Measurements from ENCODE around the gene TOMM40L.
"Not testable (repeated sequence)": the region's sequence is repeated elsewhere in the genome, so short reads cannot be mapped to it uniquely, and the experiment has no call there.

Gene TOMM40L

DNA sequence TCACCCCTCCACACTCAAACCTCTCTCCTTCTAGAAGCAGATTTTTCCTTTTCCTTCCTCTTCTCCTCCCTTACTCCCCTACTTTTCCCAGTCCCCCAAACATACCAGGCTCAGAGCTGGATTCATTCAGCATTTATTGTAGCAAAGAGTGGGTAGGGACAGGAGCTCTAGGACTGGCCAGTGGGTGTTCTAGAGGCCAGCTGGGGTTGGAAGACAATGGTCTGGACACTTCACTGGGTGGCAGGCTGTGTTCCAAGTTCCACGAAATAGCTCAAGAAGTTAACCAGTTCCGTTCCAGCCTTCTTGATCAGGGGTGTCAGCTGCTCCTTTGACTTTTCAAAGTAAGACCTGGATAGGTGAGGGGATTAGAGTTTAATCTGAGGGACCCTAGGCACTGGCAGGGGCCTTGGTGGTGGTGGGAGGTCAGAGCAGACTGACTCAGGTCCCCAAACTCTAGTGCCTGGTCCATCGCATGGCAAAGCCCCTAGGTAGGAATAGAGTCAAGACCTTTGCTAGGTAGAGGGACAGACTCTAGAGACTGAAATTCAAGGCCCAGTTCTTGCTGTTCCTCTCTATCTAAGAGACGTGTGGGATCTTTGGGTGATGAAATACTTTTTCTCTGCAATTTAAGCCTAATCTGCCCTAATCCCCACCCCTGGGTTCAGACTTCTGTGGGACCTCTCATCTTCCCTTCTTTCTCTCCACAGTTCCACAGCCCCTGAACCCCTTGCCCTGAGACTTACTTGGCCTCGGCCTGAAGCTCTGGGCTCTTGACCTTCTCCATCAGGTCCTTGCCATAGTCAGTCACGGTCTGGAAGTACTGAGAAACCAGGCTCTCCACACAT, 3.5 kb upstream of the TOMM40L start:
- no peak for DNase-seq

DNA sequence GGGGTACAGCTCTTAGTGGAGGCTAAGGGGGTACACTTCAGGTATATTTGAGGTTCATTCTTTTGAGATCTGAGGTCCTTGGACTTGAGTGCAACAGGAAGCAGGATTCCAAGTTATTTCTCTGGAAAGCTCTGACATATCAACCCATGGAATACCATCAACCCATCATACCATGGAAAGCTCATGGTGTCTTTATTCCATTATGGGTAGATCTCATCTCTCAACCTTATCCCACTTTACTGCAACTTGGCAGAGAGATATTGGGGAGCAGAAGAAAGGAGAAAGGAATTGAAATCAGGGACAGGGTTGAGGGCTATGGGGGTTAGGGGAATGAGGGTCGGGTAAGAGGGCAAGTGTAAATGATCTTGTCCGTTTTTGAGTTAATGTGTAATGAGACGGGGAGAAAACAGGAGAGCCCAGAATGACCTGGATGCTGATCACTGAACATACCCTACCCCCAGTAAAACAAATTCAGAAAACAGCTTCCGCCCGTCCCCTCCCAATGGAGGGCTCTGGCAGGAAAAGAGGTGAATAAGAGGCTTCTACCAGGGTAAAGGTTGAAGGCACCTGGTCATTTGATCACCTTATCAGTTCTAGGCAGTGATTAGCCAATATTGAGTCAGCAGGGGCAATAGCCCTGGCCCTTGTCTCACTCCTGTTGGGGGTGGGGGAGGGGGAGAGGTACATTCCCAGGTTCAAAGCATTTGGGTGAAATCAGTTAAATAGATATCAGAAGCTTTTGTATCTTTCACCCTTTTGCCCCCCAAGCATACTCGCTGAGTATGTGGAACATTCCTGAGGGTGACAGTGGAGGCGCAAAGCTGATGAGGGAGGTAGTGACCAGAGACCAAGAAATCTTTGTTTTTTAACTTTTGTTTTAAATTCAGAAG, 1.8 kb upstream of the TOMM40L start:
- DNase-seq: no peak

DNA sequence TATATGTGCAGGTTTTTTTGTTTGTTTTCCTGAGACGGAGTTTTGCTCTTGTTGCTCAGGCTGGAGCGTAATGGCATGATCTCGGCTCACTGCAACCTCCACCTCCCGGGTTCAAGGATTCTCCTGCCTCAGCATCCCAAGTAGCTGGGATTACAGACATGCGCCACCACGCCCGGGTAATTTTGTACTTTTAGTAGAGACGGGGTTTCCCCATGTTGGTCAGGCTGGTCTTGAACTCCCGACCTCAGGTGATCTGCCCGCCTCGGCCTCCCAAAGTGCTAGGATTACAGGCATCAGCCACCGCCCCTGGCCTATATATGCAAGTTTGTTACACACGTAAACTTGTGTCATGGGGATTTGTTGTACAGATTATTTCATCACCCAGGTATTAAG, 1.2 kb upstream of the TOMM40L start:
- DNase-seq: not testable (repeated sequence)

DNA sequence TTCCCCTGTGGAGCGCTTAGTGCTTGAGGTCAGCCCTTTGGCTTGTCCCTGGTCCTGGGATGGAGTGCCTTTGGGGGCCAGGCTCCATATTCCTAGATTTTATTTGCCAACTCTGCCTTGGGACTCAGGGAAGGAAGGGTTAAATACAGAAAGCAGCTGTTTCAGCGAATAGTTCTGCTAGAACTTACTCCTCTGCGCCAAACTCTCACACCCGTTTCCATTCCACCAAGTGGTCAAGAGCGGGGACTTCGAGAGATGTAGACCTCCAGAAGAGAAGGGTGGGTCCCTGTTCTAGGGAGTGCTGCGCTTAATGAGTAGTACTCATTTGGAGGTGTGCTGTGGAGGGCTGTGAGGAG, 704 bp upstream of the TOMM40L start:
- DNase-seq: no peak

DNA sequence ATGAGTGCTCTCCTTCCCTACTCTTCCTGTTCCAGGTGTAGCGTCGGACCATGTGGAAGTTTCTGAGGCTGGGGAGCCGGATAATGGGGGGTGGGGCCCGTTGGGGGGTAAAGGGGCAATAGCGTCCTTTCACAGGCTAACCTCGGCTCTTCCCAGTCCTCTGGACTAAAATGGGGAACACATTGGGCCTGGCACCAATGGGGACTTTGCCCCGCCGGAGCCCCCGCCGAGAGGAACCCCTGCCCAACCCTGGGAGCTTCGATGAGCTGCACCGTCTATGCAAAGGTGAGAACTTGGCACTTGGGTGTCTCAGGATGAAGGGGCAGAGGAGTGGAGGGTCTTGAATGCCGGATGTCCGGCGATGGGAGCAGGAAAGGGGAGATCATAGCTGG, 456 bp downstream of the TOMM40L start:
- DNase-seq: no peak

DNA sequence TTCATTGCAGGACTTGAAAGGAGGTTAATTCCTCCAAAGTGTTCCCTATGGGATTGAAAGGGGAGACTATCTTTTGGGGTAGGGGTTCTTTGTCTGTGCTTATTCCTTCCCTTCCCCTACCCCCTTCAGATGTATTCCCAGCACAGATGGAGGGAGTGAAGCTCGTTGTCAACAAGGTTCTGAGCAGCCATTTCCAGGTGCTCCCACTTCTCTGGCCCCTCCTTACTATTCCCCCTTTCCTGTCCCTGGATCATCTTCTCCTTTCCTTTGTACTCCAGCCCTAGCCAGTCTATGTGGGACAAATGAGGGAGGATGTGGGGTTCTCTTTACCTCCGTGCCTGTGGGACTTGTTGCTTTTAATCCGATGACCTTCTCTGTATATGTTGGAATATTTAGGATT, 899 bp downstream of the TOMM40L start:
- no peak for DNase-seq

DNA sequence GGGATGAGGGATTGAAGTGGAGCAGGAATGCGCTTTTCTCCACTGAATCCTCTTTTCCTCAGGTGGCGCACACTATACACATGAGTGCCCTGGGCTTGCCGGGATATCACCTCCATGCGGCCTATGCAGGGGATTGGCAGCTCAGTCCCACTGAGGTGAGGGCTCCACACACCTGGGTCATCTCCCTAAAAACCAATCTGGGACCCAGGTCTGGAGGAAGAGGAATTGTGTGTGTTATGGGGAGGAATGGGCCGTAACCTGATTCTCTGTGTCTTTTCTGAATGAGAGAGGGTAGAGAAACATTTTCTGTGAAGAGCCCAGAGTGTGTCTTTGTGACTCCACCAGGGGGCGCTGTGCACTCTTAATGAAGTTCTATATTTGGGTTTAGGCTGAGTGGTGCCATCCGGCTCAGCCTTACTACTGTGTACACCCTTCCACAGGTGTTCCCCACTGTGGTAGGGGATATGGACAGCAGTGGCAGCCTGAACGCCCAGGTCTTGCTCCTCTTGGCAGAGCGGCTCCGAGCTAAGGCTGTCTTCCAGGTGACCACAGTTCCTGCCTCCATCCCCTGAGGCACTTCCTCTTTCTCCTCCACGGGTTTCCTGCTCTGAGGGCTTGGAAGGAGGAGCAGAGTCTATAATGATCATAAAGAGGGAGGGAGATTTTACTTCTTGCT, 1.5 kb downstream of the TOMM40L start:
- DNase-seq: peak; percentile 83 to 85

DNA sequence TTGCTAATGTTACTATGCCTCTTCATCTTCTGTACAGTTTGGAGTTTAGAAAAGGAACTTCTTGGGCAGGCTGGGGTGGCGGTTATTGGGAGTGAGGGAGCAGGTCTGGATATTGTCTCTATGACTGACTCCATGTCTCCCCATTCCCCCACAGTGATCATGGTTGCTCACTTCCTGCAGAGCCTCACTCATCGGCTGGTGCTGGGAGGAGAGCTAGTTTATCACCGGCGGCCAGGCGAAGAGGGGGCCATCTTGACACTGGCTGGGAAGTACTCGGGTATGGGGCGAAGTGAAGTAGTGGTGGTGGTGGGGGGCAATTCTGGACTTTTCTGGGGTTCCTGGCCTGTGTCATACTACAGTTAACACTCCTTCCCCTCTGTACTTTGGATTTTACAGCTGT, 2.2 kb downstream of the TOMM40L start:
- DNase-seq: no peak

DNA sequence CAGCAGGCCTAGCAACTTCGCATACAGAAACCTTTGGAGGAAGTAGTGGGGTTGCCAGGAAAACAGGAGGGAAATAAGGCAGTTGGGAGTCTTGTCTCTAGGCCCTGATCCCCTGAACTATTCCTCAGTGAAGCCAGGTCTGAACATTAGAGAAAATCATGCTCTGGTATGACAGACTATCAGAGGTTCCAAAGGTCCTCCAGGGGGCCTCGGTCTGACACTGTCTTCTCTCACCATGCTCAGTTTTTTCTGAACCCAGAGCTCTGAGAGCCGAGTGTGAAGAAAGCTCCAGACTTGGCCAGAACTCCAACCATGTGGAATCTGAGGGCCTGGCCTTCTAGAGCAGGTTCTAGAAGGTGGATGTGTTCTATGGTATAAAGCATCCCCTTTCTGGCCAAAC, 4.0 kb downstream of the TOMM40L start:
- no peak for DNase-seq

DNA sequence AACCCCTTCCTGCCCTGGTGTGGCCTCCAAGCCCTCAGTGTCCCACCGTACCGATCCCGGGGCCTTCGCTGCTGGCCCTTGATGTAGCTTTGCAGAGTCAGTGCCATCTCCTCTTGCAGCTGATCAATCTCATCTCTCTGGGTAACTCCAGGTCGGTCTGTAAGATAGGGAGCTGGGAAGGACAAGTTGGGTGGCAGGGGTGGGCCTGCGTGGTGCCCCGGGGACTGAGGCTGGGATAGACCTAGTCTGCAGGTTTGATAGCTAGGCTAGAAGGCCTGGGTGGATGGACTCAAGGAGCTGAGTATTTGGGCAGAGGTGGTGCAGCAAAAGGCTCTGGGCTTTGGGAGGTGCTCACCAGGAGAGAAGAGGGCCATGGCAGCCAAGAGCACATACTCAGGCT, 4.9 kb downstream of the TOMM40L start:
- no peak for DNase-seq

DNA sequence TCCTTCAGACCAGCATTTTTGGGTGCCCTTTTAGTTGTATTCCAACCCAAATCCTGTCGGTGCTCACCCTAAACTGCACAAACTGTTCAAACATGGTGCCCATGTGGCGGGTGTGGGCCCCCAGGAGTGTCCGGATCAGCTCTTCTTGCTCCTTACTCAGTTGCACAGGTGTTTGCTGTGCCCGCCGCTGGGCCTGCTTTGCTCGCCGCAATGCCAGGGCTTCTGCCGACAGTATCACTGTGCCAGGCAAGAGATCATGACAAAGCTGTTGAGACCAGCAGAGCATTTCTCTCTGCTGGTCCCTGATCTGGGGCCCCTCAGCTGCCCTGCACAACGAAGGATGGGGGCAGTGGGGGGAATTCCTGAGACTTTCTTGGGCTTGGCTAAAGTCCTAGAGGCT, 7.2 kb downstream of the TOMM40L start:
- DNase-seq: no peak

DNA sequence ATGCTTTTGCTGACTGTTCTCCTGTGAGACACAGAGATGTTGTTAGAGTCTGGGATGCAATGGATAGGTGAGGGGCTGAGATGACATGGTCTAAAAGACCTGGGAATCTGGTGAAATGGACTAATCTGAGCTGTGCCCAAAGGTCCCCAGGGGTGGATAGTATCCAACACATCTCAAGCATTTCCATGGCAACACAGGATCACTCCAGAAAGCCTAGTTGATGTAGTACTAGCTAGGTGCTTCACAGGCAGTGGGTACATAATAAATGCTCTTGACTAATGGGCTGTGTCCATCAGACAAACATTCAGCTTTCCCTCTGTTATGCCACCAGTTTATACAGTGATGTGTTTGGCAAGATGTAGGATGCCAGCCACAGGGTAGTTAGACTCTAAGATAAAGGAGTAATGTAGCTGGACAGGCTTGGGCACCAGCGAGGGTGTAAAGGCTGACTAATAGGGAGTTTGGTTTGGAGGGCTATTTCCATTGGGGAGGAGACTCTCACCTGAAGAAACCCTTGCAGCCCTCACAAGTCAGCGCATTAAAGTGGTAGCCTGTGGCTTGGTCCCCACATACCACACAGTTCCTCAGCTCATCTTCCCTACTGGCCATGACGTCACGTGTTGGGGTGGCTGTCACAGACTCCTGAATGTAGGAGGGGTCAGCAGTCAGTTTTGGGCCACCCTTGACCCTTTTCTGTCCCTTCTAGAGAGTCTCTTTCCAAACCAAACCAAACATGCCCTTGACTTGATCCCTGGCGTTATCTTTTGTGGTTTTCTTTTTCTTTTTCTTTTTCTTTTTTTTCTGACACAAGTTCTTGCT, 10.3 kb downstream of the TOMM40L start:
- DNase-seq: no peak

DNA sequence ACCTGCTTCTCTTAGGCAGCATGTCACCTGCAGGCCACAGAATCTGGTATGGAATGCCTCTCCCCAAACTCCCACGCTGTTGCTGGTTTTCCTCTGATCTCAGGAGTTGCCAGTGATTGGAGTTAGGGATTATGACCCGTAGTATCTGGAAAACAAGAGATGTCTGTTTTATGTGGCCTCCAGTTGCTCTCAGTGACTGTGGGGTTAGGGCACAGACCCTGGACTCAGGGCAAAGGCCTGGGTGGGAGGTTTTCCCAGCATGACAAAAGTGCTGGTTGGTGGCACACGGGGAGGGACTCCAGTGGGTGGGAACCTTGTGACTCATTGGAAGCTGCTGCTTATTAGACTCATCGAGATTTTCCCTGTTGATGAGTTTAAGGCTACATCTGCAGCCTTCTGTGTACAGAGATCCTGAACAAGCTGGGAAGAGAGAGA, 12.2 kb downstream of the TOMM40L start, which contains the start of gene NR1I3:
Gene NR1I3, minus strand, starts transcription at position 165 of the 435 bp plus-strand sequence. CDS start 1,638 bp downstream, outside the sequence.
- DNase-seq: no peak

DNA sequence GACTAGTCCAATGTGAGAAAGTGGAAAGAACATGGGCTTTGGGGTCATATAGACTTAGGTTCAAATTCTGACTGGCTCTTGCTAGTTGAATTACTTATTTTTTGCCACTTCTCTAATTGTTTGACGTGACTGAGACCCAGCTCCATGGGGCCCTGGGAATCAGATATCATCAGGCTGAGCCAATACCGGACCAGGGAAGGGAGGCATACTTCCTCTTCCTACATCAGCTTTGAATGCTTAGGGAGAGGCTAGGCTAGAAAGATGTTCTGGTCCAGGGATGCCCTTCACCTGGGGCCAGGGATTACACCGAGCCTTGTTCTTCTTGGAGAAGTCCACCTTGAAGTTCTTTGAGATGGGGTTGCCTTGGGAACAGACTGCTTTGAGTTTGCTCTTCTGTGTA, 15.8 kb downstream of the TOMM40L start:
- no peak for DNase-seq

DNA sequence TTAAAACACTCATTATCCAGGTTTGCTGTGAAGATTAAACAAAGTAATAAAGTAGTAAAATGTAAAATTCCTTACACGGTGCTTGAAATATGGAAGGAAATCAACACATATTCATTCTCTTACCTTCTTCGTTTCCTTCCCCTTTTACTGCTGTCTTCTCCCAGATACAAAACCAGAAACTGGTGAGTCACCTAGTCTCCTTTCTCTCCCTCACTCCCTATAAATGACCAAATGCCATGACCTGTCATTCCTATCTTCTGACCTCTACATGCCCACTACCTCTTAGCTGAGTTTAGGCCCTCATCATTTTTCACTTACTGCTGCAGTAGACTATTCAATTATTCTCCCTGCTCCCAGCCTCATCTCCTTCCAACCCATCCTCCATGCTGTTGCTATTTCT, 16.5 kb downstream of the TOMM40L start:
- DNase-seq: no peak

DNA sequence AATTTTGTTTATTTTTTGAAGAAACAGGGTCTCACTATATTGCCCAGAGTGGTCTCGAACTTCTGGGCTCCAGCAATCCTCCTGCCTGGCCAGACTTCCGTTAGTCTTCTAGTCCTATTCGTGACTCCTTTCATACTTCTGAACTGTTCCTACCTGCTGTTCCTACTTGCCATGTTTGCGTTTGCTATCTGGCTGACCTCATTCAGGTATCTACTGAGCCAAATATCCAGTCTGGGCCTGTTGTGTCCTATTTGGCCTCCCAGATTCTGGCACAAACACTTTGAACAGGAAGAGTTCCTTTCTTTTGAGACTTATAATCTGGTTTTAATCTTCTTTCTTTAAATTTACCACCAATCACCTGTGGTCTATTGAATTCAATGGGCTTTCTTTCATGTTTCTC, 19.0 kb downstream of the TOMM40L start:
- no peak for DNase-seq

DNA sequence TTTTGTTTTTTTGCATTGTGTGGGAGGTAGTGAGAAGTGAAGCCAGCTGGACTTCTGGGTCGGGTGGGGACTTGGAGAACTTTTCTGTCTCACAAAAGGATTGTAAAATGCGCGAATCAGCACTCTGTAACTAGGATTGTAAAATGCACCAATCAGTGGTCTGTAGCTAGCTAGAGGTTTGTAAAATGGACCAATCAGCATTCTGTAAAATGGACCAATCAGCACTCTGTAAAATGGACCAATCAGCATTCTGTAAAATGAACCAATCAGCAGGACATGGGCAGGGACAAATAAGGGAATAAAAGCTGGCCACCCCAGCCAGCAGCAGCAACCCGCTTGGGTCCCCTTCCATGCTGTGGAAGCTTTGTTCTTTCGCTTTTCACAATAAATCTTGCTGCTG, 24.2 kb downstream of the TOMM40L start:
- not testable (repeated sequence) for DNase-seq

DNA sequence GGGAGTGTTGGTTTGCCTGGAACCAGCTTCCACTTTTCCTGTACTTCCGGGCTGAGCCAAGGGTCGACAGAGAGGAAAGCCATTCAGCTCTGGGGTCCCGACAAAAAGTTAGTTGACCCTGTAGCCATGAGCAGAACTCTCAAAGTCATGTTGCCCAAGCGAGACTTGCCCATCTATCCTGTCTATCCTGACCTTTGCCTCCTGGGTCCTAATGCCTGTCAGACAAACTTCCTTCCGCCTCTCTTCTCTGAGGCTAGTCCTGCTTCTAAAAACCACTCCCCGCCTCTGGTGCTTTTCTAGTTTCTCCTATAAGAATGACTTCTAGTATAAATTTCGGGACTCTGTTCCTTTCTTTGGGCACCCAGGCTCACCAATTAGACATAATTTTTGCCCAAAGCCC, 25.0 kb downstream of the TOMM40L start:
- no peak for DNase-seq

DNA sequence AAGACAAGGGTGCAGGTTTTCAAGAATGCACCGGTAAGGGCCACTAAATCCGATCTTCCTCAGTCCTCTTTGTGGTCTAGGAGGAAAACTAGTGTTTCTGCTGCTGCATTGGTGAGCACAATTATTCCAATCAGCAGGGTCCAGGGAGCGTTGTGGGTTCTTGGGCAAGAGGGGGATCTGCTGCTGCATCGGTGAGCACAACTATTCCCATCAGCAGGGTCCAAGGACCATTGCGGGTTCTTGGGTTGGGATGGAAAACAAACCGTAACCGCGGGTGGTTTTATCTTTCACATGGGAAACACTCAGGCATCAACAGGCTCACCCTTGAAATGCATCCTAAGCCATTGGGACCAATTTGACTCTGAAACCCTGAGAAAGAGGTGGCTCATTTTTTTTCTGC, 25.7 kb downstream of the TOMM40L start:
- no peak for DNase-seq

DNA sequence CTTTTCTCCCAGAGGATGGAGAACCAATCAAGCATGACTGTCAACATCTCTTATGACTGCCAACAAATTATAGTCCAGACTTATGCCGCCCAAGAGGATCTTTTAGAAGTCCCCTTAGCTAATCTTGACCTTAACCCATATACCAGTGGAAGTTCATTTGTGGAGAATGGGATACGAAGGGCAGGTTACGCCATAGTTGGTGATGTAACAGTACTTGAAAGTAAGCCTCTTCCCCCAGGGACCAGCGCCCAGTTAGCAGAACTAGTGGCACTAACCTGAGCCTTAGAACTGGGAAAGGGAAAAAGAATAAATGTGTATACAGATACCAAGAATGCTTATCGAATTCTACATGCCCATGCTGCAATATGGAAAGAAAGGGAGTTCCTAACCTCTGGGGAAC, 29.4 kb downstream of the TOMM40L start:
- DNase-seq: not testable (repeated sequence)

DNA sequence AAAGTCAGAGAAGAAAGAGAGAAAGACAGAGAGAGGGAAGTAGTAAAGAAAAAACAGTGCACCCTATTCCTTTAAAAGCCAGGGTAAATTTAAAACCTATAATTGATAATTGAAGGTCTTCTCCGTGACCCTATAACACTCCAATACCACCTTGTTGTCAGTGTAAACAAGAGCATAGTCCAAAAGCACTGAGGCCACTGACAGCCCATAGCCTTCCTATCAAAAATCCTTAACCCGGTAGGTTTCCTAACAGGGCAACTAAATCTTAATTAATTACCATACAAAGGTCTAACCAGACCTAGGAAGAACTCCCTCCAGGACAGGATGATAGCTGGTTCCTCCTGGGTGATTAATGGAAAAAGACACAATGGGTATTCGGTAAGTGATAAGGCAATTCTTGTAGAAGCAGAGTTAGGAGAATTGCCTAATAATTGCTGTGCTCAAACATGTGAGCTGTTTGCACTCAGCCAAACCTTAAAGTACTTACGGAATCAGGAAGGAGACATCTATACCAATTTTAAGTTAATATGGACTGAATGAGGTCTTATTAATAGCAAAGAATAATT, 30.2 kb downstream of the TOMM40L start:
- DNase-seq: not testable (repeated sequence)

DNA sequence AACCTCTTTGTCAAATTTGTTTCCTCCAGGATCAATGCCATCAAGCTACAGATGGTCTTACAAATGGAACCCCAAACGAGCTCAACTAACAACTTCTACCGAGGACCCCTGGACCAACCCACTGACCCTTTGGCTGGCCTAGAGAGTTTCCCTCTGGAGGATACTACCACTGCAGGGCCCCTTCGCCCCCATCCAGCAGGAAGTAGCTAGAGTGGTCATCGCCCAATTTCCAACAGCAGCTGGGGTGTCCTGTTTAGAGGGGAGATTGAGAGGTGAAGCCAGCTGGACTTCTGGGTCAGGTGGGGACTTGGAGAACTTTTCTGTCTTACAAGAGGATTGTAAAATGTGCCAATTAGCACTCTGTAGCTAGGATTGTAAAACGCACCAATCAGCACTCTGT, 31.2 kb downstream of the TOMM40L start:
- not testable (repeated sequence) for DNase-seq
